D721Med (cell line): ENCODE results near the gene MAP1A.

Experiments
- DNase-seq: peaks from one replicate; pipeline ENCODE4 v3.0.0; 2011; ENCODE audit warnings: low spot score; ENCODE audit not compliant: insufficient read length
- FAIRE-seq: peaks from 2 replicates; lab custom pipeline; 2011; peaks lifted over from hg19 to GRCh38; lab: Jason Lieb, UNC
- CTCF ChIP-seq: IDR thresholded peaks from 2 replicates; pipeline ENCODE4 v1.5.1; 2012; ENCODE audit warnings: mild to moderate bottlenecking, control low read depth; ENCODE audit not compliant: insufficient read depth; ENCODE audit errors: missing control alignments

MAP1A gene

GRCh38 chr15:43524254-43524845 is 6.9 kb downstream of the MAP1A start:
- DNase-seq (no peak), FAIRE-seq (no peak)
- no peak for TF ChIP-seq CTCF

- no peak for TF ChIP-seq CTCF
- no peak for DNase-seq
- no peak for FAIRE-seq
These were observed 7.7 kb downstream of the MAP1A start for GRCh38 chr15:43525131-43525530.

GRCh38 chr15:43526261-43526930 is 9.0 kb downstream of the MAP1A start:
- DNase-seq (no peak), FAIRE-seq (no peak)
- no peak for TF ChIP-seq CTCF

- DNase-seq (no peak), FAIRE-seq (no peak)
- no peak for TF ChIP-seq CTCF
These were observed 9.8 kb downstream of the MAP1A start for GRCh38 chr15:43527016-43527801.

GRCh38 chr15:43527802-43528541 is 10.6 kb downstream of the MAP1A start:
- FAIRE-seq (no peak), DNase-seq (no peak)
- TF ChIP-seq CTCF: no peak

GRCh38 chr15:43528542-43529007 is 11.2 kb downstream of the MAP1A start:
- FAIRE-seq: no peak
- no peak for DNase-seq
- TF ChIP-seq CTCF: no peak
